ENCODE data around the gene PPP2R1A.

The PPP2R1A gene

GRCh38 chr19:52275988-52276387 is 86.1 kb downstream of the PPP2R1A start:
- Histone ChIP-seq H2AFZ (ENCODE audit: low read depth, low read length) (no peak overlapping the region), H3K4me3 (ENCODE audit: low read length) (no peak overlapping the region), H3K4me1 (ENCODE audit: insufficient read depth, low read length) (no peaks in the 10 kb centered on the region), H3K9me3 (ENCODE audit: low read length) (peaks cover 59% of the 10 kb centered on the region), H3K27me3 (ENCODE audit: insufficient read depth, low read length) (no peaks in the 10 kb centered on the region), H3K36me3 (ENCODE audit: insufficient read depth, low read length) (peaks cover 54% of the 10 kb centered on the region)

GRCh38 chr19:52277471-52277870 is 87.6 kb downstream of the PPP2R1A start:
- H3K9me3 ChIP-seq (ENCODE audit: low read length), result peaks cover 55% of the 10 kb centered on the region
- H3K4me1 ChIP-seq (ENCODE audit: insufficient read depth, low read length), result no peaks in the 10 kb centered on the region
- no peak overlapping the region for H2AFZ ChIP-seq (ENCODE audit: low read depth, low read length)
- peaks cover 56% of the 10 kb centered on the region for H3K36me3 ChIP-seq (ENCODE audit: insufficient read depth, low read length)
- H3K4me3 ChIP-seq (ENCODE audit: low read length), result no peak overlapping the region
- H3K27me3 ChIP-seq (ENCODE audit: insufficient read depth, low read length), result no peaks in the 10 kb centered on the region

Measured in neuron (in vitro differentiated cells).